ENCODE data around the gene GRIP2.

The GRIP2 gene

GRCh38 chr3:14563946-14564539 lies 23.9 kb upstream of the GRIP2 start:
- no peak for DNase-seq (ENCODE audit: low read depth)
- no peak for TF ChIP-seq CTCF (conservative IDR thresholded peaks at IDR 0.05; ENCODE audit: control insufficient read depth, insufficient read depth, low read depth, low read length)
- no peak overlapping the region for H3K4me3 ChIP-seq (ENCODE audit: control insufficient read depth, low read depth, low read length)

- no peak for TF ChIP-seq CTCF (conservative IDR thresholded peaks at IDR 0.05; ENCODE audit: control insufficient read depth, insufficient read depth, low read depth, low read length)
- DNase-seq (ENCODE audit: low read depth) = no peak
- H3K4me3 ChIP-seq (ENCODE audit: control insufficient read depth, low read depth, low read length) = no peak overlapping the region
Observed at GRCh38 chr3:14562121-14562890, 22.2 kb upstream of the GRIP2 start.

- peak; percentile 49 for DNase-seq (ENCODE audit: low read depth)
- H3K4me3 ChIP-seq (ENCODE audit: control insufficient read depth, low read depth, low read length) = no peak overlapping the region
- no peak for TF ChIP-seq CTCF (conservative IDR thresholded peaks at IDR 0.05; ENCODE audit: control insufficient read depth, insufficient read depth, low read depth, low read length)
Observed at GRCh38 chr3:14561051-14561960, 21.2 kb upstream of the GRIP2 start.

GRCh38 chr3:14560110-14560509 lies 20.0 kb upstream of the GRIP2 start:
- no peak for TF ChIP-seq CTCF (conservative IDR thresholded peaks at IDR 0.05; ENCODE audit: control insufficient read depth, insufficient read depth, low read depth, low read length)
- no peak for DNase-seq (ENCODE audit: low read depth)
- no peak overlapping the region for H3K4me3 ChIP-seq (ENCODE audit: control insufficient read depth, low read depth, low read length)

GRCh38 chr3:14558029-14558428 lies 17.9 kb upstream of the GRIP2 start:
- no peak overlapping the region for H3K4me3 ChIP-seq (ENCODE audit: control insufficient read depth, low read depth, low read length)
- DNase-seq (ENCODE audit: low read depth) = no peak
- TF ChIP-seq CTCF (conservative IDR thresholded peaks at IDR 0.05; ENCODE audit: control insufficient read depth, insufficient read depth, low read depth, low read length) = no peak

- no peak overlapping the region for H3K4me3 ChIP-seq (ENCODE audit: control insufficient read depth, low read depth, low read length)
- DNase-seq (ENCODE audit: low read depth) = no peak
- TF ChIP-seq CTCF (conservative IDR thresholded peaks at IDR 0.05; ENCODE audit: control insufficient read depth, insufficient read depth, low read depth, low read length) = no peak
Observed at GRCh38 chr3:14555835-14556234, 15.7 kb upstream of the GRIP2 start.
